HepG2 (cell line): ENCODE measurements around the gene DUS1L. TPM values are rescaled to one million over a fixed set of nuclear protein-coding genes. Genes with fewer than 3 reads are reported as not detected.

Experiments used
- AGO2 ChIP-seq: fragments of 200-400 bp; formaldehyde crosslinking; optimal IDR thresholded peaks from 2 replicates; pipeline ENCODE3; 2017; ENCODE audit warnings: mild to moderate bottlenecking, low read depth, low read length, moderate library complexity
- GABPB1 ChIP-seq: IDR thresholded peaks from 2 replicates; pipeline ENCODE4 v1.6.1; 2016; ENCODE audit warnings: mild to moderate bottlenecking, missing genetic modification reagents, moderate library complexity, missing compliant biosample characterization
- GATAD1 ChIP-seq: IDR thresholded peaks from 2 replicates; pipeline ENCODE4 v1.6.1; 2016; ENCODE audit warnings: missing genetic modification reagents, missing compliant biosample characterization
- HNRNPL ChIP-seq: fragments of 200-400 bp; formaldehyde crosslinking; IDR thresholded peaks from 2 replicates; pipeline ENCODE4 v1.6.1; 2017; ENCODE audit warnings: mild to moderate bottlenecking, low read depth, low read length
- KLF16 ChIP-seq, 2 experiments: sonication (generic) in 1 of 2; formaldehyde crosslinking in 1 of 2; IDR thresholded peaks; 2 replicates each; pipeline versions ENCODE4 v1.6.1 to v1.8.0; 2016 to 2023; ENCODE audit warnings: missing genetic modification reagents in 2 of 2, missing compliant biosample characterization in 1 of 2
- NR2F1 ChIP-seq, 2 experiments: fragments of 450-650 bp in 1 of 2; formaldehyde crosslinking in 1 of 2; IDR thresholded peaks; 2 replicates each; pipeline versions ENCODE4 v1.5.0 to v1.6.1; 2016 to 2020; ENCODE audit warnings: mild to moderate bottlenecking in 1 of 2, missing compliant biosample characterization in 1 of 2, missing genetic modification reagents in 1 of 2, moderate library complexity in 1 of 2
- RAD21 ChIP-seq: fragments of 450-650 bp; formaldehyde crosslinking; IDR thresholded peaks from 2 replicates; pipeline ENCODE4 v1.5.0; 2020; ENCODE audit warnings: mild to moderate bottlenecking
- ZBTB3 ChIP-seq: sonication (generic); formaldehyde crosslinking; IDR thresholded peaks from 2 replicates; pipeline ENCODE4 v1.4.0; 2020; ENCODE audit warnings: low read depth, mild to moderate bottlenecking, moderate library complexity, missing genetic modification reagents, borderline replicate concordance
- ZBTB8A ChIP-seq: sonication (generic); formaldehyde crosslinking; IDR thresholded peaks from 2 replicates; pipeline ENCODE4 v1.4.0; 2020; ENCODE audit warnings: mild to moderate bottlenecking, low read depth, missing genetic modification reagents, borderline replicate concordance
- ZNF333 ChIP-seq: sonication (generic); formaldehyde crosslinking; IDR thresholded peaks from 2 replicates; pipeline ENCODE4 v1.4.0; 2020; ENCODE audit warnings: mild to moderate bottlenecking, missing genetic modification reagents, borderline replicate concordance
- ZNF496 ChIP-seq: sonication (generic); formaldehyde crosslinking; IDR thresholded peaks from 2 replicates; pipeline ENCODE4 v1.8.1; 2023; ENCODE audit warnings: mild to moderate bottlenecking, moderate library complexity, missing genetic modification reagents; ENCODE audit not compliant: insufficient replicate concordance
- ZNF550 ChIP-seq: sonication (generic); formaldehyde crosslinking; IDR thresholded peaks from 2 replicates; pipeline ENCODE4 v1.4.0; 2020; ENCODE audit warnings: mild to moderate bottlenecking, missing genetic modification reagents, borderline replicate concordance
- ZSCAN9 ChIP-seq: IDR thresholded peaks from 2 replicates; pipeline ENCODE4 v1.6.1; 2016; ENCODE audit warnings: borderline replicate concordance
- polyA plus RNA-seq, 8 experiments: library from polyadenylated mRNA; depleted of rRNA in 3 of 8; stranded (reverse) in 7 of 8; unstranded in 1 of 8; fragments of >200 nt; fragmentation: Illumina TruSeq in 4 of 8; extraction: Trizol in 4 of 8; gene quantifications; 2 replicates each; pipeline versions ENCODE4 v1.2.1 to v1.2.3, GENCODE V29; 2011 to 2016; ENCODE audit warnings: low read depth in 4 of 8, missing spikeins in 1 of 8, mixed read lengths in 1 of 8; ENCODE audit not compliant: insufficient read depth in 1 of 8
- total RNA-seq, 5 experiments: library from RNA; depleted of rRNA; stranded (reverse); fragments of >200 nt; fragmentation: Illumina TruSeq; extraction: Trizol; gene quantifications; 2 replicates each; pipeline ENCODE4 v1.2.3, GENCODE V29; 2016; ENCODE audit warnings: low read depth in 1 of 5
- TF ChIP-seq, protein P1 (sequence below): sonication (generic); formaldehyde crosslinking; IDR thresholded peaks from 2 replicates; pipeline ENCODE4 v1.4.0; 2020; ENCODE audit warnings: missing genetic modification reagents, borderline replicate concordance
- TF ChIP-seq, protein P2 (sequence below): sonication (generic); formaldehyde crosslinking; conservative IDR thresholded peaks from 2 replicates; pipeline ENCODE4 v1.4.0; 2020; ENCODE audit warnings: missing genetic modification reagents
- TF ChIP-seq, protein P3 (sequence below): sonication (generic); formaldehyde crosslinking; IDR thresholded peaks from 2 replicates; pipeline ENCODE4 v1.4.0; 2020; ENCODE audit warnings: missing genetic modification reagents
- TF ChIP-seq, protein P4 (sequence below), 2 experiments: sonication (generic) in 1 of 2; formaldehyde crosslinking in 1 of 2; IDR thresholded peaks; 2 replicates each; pipeline versions ENCODE4 v1.5.1 to v1.6.1; 2011 to 2020; ENCODE audit warnings: borderline replicate concordance in 1 of 2, low read depth in 1 of 2, low read length in 1 of 2, mild to moderate bottlenecking in 1 of 2, missing genetic modification reagents in 1 of 2, moderate library complexity in 1 of 2

The DUS1L gene
- total and polyA plus RNA-seq, 2 of the 13 experiments (the other 11 are each of a cell fraction or from before 2014, with no cell fraction given): 81.0 to 109 TPM

DNA sequence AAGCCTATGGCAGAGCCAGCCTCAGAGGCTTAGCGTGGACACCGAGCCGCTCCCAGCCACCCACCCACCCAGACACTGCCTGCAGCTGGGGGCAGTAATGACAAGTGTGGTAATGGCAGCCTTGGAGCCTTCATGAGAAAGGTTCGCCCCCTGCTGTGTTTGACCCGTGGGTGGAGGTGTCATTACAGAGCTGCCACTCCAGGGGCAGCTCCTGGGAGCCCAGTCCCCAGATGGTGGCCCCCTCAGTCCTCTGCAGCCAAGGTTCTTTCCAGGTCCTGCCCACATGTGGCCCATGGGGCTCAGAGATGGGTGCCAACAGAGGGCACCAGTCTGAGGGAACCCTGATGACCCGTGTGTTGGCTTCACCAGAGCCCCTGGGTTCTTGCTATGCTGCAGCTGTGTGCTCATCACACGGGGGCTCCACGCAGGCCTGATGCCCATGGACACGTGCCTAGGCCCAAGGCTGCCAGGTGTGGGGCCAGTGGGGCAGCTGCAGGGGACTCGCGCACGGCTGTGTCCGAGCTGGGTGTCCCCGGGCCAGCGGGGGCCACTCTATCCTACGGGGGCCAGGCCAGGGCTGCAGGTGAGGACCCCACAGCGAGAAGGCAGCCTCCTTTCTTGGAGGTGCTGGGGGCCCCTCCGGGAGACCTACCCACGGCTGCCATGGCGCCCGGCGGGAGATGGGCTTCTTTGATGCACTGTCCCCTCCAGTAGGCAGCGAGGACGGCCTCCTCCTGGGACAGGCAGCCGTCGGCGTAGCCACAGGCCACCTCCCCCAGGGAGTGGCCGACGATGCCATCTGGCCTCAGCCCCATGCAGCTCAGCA lies 24.3 kb upstream of the DUS1L start (continued):
- TF ChIP-seq, protein P1, sequence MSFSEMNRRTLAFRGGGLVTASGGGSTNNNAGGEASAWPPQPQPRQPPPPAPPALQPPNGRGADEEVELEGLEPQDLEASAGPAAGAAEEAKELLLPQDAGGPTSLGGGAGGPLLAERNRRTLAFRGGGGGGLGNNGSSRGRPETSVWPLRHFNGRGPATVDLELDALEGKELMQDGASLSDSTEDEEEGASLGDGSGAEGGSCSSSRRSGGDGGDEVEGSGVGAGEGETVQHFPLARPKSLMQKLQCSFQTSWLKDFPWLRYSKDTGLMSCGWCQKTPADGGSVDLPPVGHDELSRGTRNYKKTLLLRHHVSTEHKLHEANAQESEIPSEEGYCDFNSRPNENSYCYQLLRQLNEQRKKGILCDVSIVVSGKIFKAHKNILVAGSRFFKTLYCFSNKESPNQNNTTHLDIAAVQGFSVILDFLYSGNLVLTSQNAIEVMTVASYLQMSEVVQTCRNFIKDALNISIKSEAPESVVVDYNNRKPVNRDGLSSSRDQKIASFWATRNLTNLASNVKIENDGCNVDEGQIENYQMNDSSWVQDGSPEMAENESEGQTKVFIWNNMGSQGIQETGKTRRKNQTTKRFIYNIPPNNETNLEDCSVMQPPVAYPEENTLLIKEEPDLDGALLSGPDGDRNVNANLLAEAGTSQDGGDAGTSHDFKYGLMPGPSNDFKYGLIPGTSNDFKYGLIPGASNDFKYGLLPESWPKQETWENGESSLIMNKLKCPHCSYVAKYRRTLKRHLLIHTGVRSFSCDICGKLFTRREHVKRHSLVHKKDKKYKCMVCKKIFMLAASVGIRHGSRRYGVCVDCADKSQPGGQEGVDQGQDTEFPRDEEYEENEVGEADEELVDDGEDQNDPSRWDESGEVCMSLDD (CRISPR knock-in tag): no peak
- TF ChIP-seq ZNF333 (CRISPR knock-in tag) (peak; percentile 61; the same call in 1 of the 2 replicates), ZBTB8A (no peak), ZBTB3 (CRISPR knock-in tag) (no peak), ZNF550 (CRISPR knock-in tag) (no peak), GABPB1 (CRISPR knock-in tag) (peak; percentile 8; the same call in 1 of the 2 replicates), KLF16 (CRISPR knock-in tag; IDR thresholded peaks at IDR 0.05) (no peak), GATAD1 (CRISPR knock-in tag) (no peak), HNRNPL (0 out of 2 replicates have a peak, but pooled peaks have one; percentile 36), ZNF496 (CRISPR knock-in tag) (no peak), AGO2 (peak; percentile 52), RAD21 (CRISPR knock-in tag) (no peak), NR2F1 (CRISPR knock-in tag; IDR thresholded peaks at IDR 0.05) (no peak), ZSCAN9 (CRISPR knock-in tag) (no peak)
- TF ChIP-seq, protein P2, sequence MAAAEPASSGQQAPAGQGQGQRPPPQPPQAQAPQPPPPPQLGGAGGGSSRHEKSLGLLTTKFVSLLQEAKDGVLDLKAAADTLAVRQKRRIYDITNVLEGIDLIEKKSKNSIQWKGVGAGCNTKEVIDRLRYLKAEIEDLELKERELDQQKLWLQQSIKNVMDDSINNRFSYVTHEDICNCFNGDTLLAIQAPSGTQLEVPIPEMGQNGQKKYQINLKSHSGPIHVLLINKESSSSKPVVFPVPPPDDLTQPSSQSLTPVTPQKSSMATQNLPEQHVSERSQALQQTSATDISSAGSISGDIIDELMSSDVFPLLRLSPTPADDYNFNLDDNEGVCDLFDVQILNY (CRISPR knock-in tag): no peak
- TF ChIP-seq, protein P3, sequence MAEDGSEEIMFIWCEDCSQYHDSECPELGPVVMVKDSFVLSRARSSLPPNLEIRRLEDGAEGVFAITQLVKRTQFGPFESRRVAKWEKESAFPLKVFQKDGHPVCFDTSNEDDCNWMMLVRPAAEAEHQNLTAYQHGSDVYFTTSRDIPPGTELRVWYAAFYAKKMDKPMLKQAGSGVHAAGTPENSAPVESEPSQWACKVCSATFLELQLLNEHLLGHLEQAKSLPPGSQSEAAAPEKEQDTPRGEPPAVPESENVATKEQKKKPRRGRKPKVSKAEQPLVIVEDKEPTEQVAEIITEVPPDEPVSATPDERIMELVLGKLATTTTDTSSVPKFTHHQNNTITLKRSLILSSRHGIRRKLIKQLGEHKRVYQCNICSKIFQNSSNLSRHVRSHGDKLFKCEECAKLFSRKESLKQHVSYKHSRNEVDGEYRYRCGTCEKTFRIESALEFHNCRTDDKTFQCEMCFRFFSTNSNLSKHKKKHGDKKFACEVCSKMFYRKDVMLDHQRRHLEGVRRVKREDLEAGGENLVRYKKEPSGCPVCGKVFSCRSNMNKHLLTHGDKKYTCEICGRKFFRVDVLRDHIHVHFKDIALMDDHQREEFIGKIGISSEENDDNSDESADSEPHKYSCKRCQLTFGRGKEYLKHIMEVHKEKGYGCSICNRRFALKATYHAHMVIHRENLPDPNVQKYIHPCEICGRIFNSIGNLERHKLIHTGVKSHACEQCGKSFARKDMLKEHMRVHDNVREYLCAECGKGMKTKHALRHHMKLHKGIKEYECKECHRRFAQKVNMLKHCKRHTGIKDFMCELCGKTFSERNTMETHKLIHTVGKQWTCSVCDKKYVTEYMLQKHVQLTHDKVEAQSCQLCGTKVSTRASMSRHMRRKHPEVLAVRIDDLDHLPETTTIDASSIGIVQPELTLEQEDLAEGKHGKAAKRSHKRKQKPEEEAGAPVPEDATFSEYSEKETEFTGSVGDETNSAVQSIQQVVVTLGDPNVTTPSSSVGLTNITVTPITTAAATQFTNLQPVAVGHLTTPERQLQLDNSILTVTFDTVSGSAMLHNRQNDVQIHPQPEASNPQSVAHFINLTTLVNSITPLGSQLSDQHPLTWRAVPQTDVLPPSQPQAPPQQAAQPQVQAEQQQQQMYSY (CRISPR knock-in tag): no peak
- TF ChIP-seq, protein P4, sequence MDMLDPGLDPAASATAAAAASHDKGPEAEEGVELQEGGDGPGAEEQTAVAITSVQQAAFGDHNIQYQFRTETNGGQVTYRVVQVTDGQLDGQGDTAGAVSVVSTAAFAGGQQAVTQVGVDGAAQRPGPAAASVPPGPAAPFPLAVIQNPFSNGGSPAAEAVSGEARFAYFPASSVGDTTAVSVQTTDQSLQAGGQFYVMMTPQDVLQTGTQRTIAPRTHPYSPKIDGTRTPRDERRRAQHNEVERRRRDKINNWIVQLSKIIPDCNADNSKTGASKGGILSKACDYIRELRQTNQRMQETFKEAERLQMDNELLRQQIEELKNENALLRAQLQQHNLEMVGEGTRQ (IDR thresholded peaks at IDR 0.05; ENCODE audit: low read depth, low read length): no peak
- TF ChIP-seq, protein P4 (CRISPR knock-in tag; IDR thresholded peaks at IDR 0.05; ENCODE audit: borderline replicate concordance): no peak
